GM12801 (cell line): ENCODE results near the gene VDR.

Source experiments
- CTCF ChIP-seq: IDR thresholded peaks from one replicate; pipeline ENCODE4 v1.5.1; 2011; ENCODE audit warnings: control low read depth; ENCODE audit not compliant: insufficient read length; ENCODE audit errors: extremely low read depth

VDR gene

GRCh38 chr12:47864646-47865235 is 40.1 kb downstream of the VDR start:
- no peak for TF ChIP-seq CTCF

GRCh38 chr12:47863985-47864384 is 40.8 kb downstream of the VDR start:
- no peak for TF ChIP-seq CTCF

DNA sequence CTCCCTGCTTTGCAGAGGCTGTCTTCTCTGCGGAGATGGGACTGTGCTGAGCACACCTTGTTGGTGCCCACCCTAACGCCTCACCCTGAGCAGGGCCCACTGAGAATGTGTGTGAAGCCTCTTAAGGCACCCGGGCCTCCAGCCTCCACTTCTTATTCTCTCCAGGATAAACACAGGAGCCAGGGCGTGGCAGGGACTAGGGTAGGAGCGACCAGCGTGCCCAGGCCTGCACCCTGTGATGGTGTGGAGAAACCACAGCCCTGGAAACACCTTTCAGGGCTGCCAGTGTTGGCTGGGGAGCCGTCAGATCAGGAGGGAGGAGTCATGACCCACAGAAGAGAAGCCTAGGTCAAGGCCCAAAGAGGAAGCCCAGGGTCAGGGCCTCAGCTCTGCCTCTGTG is 41.3 kb downstream of the VDR start:
- no peak for TF ChIP-seq CTCF

- no peak for TF ChIP-seq CTCF
These were observed 41.9 kb downstream of the VDR start for GRCh38 chr12:47862881-47863280.

GRCh38 chr12:47862167-47862750 is 42.5 kb downstream of the VDR start:
- TF ChIP-seq CTCF, result no peak

- TF ChIP-seq CTCF, result no peak
These were observed 43.9 kb downstream of the VDR start for GRCh38 chr12:47860873-47861272.

DNA sequence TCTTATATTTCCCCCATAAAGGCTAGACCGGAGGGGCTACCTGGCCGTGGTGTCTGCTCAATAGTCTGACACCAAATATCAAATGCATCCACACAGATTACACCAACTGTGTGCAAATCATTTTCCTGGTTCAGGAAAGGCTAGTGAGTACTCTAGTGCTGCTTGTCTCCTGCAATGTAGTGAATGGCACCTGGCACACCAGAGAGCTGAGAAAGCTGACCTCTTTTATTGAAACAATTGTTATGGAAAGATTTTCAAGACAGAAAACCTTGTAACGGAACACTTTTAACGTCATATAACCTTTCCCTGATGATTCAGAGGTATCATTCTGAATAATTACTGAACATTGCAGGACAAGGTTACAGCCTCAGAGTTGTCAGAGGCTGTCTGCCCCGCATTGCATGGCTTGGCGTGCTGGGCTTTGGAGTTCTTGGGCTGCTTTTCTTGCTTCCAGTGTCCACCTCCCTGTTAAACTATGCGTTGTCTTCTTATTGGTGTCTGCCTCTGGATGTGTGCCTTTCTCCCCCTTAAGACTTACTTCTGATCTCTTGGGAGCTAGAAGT is 44.4 kb downstream of the VDR start:
- TF ChIP-seq CTCF, result no peak
